Measurements from ENCODE around the gene UNC5B. TPM values are rescaled to one million over a fixed set of nuclear protein-coding genes. Genes with fewer than 3 reads are reported as not detected.

UNC5B gene
- total and polyA plus RNA-seq, 10 donors: 0.74 to 21.1 (median 11.3) TPM

GRCh38 chr10:71191019-71191418 is 21.4 kb upstream of the UNC5B start:
- Histone ChIP-seq H3K9me3 (peaks cover 0 to under 1% (median 0%) of the 10 kb centered on the region in 8 donors), H3K27ac (no peak overlapping the region), H3K4me1 (peaks cover 0 to 25% (median 9%) of the 10 kb centered on the region in 6 donors), H3K4me3 (no peak overlapping the region), H3K36me3 (no peaks in the 10 kb centered on the region), H3K27me3 (replicated peaks in 1 of 7) (peaks cover 0 to 31% (median 0%) of the 10 kb centered on the region in 7 donors)
- DNase-seq: no peak
- TF ChIP-seq CTCF (IDR thresholded peaks at IDR 0.05 in 8 of 11, conservative IDR thresholded peaks at IDR 0.05 in 3 of 11) (no peak), POLR2A (IDR thresholded peaks at IDR 0.05) (no peak), POLR2AphosphoS5 (IDR thresholded peaks at IDR 0.05) (no peak)
- intact Hi-C loops (cut with DNase I; ENCODE audit: low total_unique reads): no loop called here
- 63 to 76% (median 70%) methylated on average over 4 of the region's 4 CpGs for WGBS, 5 donors

GRCh38 chr10:71191551-71192076 is 20.8 kb upstream of the UNC5B start:
- no peak for DNase-seq
- TF ChIP-seq POLR2A (IDR thresholded peaks at IDR 0.05): no peak
- no peak for TF ChIP-seq CTCF (IDR thresholded peaks at IDR 0.05 in 8 of 11, conservative IDR thresholded peaks at IDR 0.05 in 3 of 11)
- TF ChIP-seq POLR2AphosphoS5 (IDR thresholded peaks at IDR 0.05): no peak

GRCh38 chr10:71193516-71193915 is 18.9 kb upstream of the UNC5B start:
- peaks cover 0 to 26% (median 23%) of the 10 kb centered on the region in 8 donors for H3K9me3 ChIP-seq
- 79 to 93% (median 88%) methylated on average over 3 of the region's 3 CpGs for whole genome bisulfite sequencing, 5 donors
- DNase-seq: no peak
- TF ChIP-seq CTCF (IDR thresholded peaks at IDR 0.05 in 8 of 11, conservative IDR thresholded peaks at IDR 0.05 in 3 of 11) (no peak), POLR2A (IDR thresholded peaks at IDR 0.05) (no peak), POLR2AphosphoS5 (IDR thresholded peaks at IDR 0.05) (no peak)
- intact Hi-C loops (cut with DNase I; ENCODE audit: low total_unique reads): no loop called here
- H3K4me1 ChIP-seq: peaks cover 0 to 9% (median 0%) of the 10 kb centered on the region in 6 donors
- H3K4me3 ChIP-seq: no peak overlapping the region
- H3K27me3 ChIP-seq (replicated peaks in 1 of 7): peaks cover 0 to 16% (median 0%) of the 10 kb centered on the region in 7 donors
- no peak overlapping the region for H3K27ac ChIP-seq
- H3K36me3 ChIP-seq: no peaks in the 10 kb centered on the region

More at GRCh38 chr10:71191551-71192076, 20.8 kb upstream of the UNC5B start:
- no peak overlapping the region for H3K27ac ChIP-seq
- H3K4me1 ChIP-seq: peaks cover 0 to 25% (median 9%) of the 10 kb centered on the region in 6 donors
- 46 to 65% (median 56%) methylated on average over 13 of the region's 13 CpGs for WGBS, 5 donors
- peaks cover 0 to 7% (median 4%) of the 10 kb centered on the region in 8 donors for H3K9me3 ChIP-seq
- no peak overlapping the region for H3K4me3 ChIP-seq
- H3K27me3 ChIP-seq (replicated peaks in 1 of 7): peaks cover 0 to 25% (median 0%) of the 10 kb centered on the region in 7 donors
- intact Hi-C loops (cut with DNase I; ENCODE audit: low total_unique reads): no loop called here
- no peaks in the 10 kb centered on the region for H3K36me3 ChIP-seq

- DNase-seq: no peak
- Histone ChIP-seq H3K4me1 (no peaks in the 10 kb centered on the region), H3K9me3 (peaks cover 0 to 42% (median 32%) of the 10 kb centered on the region in 8 donors), H3K27ac (no peak overlapping the region), H3K36me3 (no peaks in the 10 kb centered on the region), H3K27me3 (replicated peaks in 1 of 7) (no peaks in the 10 kb centered on the region), H3K4me3 (no peak overlapping the region)
- no peak for TF ChIP-seq POLR2A (IDR thresholded peaks at IDR 0.05)
- TF ChIP-seq CTCF (IDR thresholded peaks at IDR 0.05 in 8 of 11, conservative IDR thresholded peaks at IDR 0.05 in 3 of 11): no peak
- TF ChIP-seq POLR2AphosphoS5 (IDR thresholded peaks at IDR 0.05): no peak
- intact Hi-C loops (cut with DNase I; ENCODE audit: low total_unique reads): no loop called here
These were observed 14.4 kb upstream of the UNC5B start for GRCh38 chr10:71197955-71198354.
